ENCODE results near the gene NAV2.

DNA sequence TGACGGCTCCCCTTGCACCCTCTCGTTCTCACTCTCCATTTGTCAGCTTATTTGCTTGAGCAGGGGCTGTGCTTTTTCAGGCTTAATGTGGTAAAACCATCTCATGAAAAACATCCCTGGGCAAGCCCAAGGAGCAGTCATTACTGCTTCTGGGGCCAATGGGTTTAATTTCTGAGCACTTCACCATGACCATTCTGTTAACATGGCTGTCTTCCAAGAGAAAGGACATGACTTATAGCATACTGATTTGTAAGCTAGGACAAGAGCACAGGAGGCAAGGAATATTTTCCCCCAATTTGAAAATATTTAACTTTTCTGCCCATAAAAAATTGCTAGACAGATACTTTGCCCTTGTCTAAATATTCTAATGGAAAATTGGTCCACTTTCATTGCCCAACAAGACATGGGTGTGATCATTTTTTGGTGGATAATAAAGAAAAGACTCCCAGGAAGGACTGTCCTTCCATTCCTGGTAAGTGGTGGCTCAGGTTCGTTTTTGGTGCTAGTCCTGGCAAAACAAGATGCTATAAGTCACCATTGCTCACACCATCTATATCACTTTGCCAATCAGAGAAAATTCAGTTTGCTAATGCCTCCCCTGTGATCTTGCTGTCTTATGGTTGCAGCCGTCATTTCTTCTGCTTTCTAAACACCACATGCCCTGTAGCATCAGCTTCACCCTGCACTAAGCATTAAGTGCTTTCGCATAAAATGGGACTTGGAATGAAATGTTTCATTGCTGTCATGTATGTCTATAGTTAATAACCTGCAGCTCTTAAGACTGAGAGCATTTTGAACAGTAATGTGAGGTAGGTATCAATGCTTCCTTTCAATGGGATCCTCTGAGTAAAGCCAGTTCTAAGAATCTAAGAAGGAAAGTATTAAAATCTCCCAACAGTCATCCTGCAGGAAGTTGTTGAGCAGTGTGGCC, 339.1 kb downstream of the NAV2 start:
- TF ChIP-seq, protein P1, sequence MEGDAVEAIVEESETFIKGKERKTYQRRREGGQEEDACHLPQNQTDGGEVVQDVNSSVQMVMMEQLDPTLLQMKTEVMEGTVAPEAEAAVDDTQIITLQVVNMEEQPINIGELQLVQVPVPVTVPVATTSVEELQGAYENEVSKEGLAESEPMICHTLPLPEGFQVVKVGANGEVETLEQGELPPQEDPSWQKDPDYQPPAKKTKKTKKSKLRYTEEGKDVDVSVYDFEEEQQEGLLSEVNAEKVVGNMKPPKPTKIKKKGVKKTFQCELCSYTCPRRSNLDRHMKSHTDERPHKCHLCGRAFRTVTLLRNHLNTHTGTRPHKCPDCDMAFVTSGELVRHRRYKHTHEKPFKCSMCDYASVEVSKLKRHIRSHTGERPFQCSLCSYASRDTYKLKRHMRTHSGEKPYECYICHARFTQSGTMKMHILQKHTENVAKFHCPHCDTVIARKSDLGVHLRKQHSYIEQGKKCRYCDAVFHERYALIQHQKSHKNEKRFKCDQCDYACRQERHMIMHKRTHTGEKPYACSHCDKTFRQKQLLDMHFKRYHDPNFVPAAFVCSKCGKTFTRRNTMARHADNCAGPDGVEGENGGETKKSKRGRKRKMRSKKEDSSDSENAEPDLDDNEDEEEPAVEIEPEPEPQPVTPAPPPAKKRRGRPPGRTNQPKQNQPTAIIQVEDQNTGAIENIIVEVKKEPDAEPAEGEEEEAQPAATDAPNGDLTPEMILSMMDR (optimal IDR thresholded peaks at IDR 0.05 in 1 of 3, IDR thresholded peaks at IDR 0.05 in 1 of 3, conservative IDR thresholded peaks at IDR 0.05 in 1 of 3; ENCODE audit: extremely low read depth in 1 of 3, insufficient read depth in 2 of 3, low read length in 3 of 3), result no peak
- no peak for TF ChIP-seq EZH2 (IDR thresholded peaks at IDR 0.05; ENCODE audit: low read length)
